Measurements from ENCODE around the gene SMG9.

The SMG9 gene

GRCh38 chr19:43754503-43755255 lies at the start of gene SMG9:
TSS of gene SMG9 (minus strand) at chr19:43754962. CDS start at chr19:43750741, 4,221 bp downstream.
- DNase-seq (ENCODE audit: low read depth in 2 of 2, low spot score in 1 of 2), result peak; percentile 94 to 96

GRCh38 chr19:43804432-43804831 lies 49.7 kb upstream of the SMG9 start:
- DNase-seq (ENCODE audit: low read depth in 2 of 2, low spot score in 1 of 2), result no peak

GRCh38 chr19:43802216-43802951 lies 47.6 kb upstream of the SMG9 start, which contains the start of gene LYPD5:
TSS of gene LYPD5 (minus strand) at chr19:43802447. CDS start at chr19:43802380, 67 bp downstream.
- DNase-seq (ENCODE audit: low read depth in 2 of 2, low spot score in 1 of 2), result no peak

GRCh38 chr19:43799502-43800142 lies 44.9 kb upstream of the SMG9 start:
- no peak for DNase-seq (ENCODE audit: low read depth in 2 of 2, low spot score in 1 of 2)

- DNase-seq (ENCODE audit: low read depth in 2 of 2, low spot score in 1 of 2), result peak; percentile 49 to 73
Observed at GRCh38 chr19:43798546-43799409, 44.0 kb upstream of the SMG9 start.

- DNase-seq (ENCODE audit: low read depth in 2 of 2, low spot score in 1 of 2), result no peak
Observed at GRCh38 chr19:43798026-43798545, 43.3 kb upstream of the SMG9 start.

GRCh38 chr19:43797556-43797955 lies 42.8 kb upstream of the SMG9 start:
- no peak for DNase-seq (ENCODE audit: low read depth in 2 of 2, low spot score in 1 of 2)

- no peak for DNase-seq (ENCODE audit: low read depth in 2 of 2, low spot score in 1 of 2)
Observed at GRCh38 chr19:43797118-43797517, 42.4 kb upstream of the SMG9 start.

- DNase-seq (ENCODE audit: low read depth in 2 of 2, low spot score in 1 of 2), result no peak
Observed at GRCh38 chr19:43790587-43790986, 35.8 kb upstream of the SMG9 start.

GRCh38 chr19:43789029-43789428 lies 34.3 kb upstream of the SMG9 start:
- DNase-seq (ENCODE audit: low read depth in 2 of 2, low spot score in 1 of 2), result no peak

- no peak for DNase-seq (ENCODE audit: low read depth in 2 of 2, low spot score in 1 of 2)
Observed at GRCh38 chr19:43786665-43787064, 31.9 kb upstream of the SMG9 start.

GRCh38 chr19:43784981-43785808 lies 30.4 kb upstream of the SMG9 start:
- DNase-seq (ENCODE audit: low read depth in 2 of 2, low spot score in 1 of 2), result peak in 1 of 2 donors; percentile 7

- DNase-seq (ENCODE audit: low read depth in 2 of 2, low spot score in 1 of 2), result peak in 1 of 2 donors; percentile 27
Observed at GRCh38 chr19:43784241-43784980, 29.6 kb upstream of the SMG9 start.

- no peak for DNase-seq (ENCODE audit: low read depth in 2 of 2, low spot score in 1 of 2)
Observed at GRCh38 chr19:43783636-43784035, 28.9 kb upstream of the SMG9 start.

- no peak for DNase-seq (ENCODE audit: low read depth in 2 of 2, low spot score in 1 of 2)
Observed at GRCh38 chr19:43782689-43783231, 28.0 kb upstream of the SMG9 start.

- no peak for DNase-seq (ENCODE audit: low read depth in 2 of 2, low spot score in 1 of 2)
Observed at GRCh38 chr19:43782311-43782660, 27.5 kb upstream of the SMG9 start.

GRCh38 chr19:43781630-43782310 lies 27.0 kb upstream of the SMG9 start:
- no peak for DNase-seq (ENCODE audit: low read depth in 2 of 2, low spot score in 1 of 2)
